Measurements from ENCODE around the gene BNC2. TPM values are rescaled to one million over a fixed set of nuclear protein-coding genes. Genes with fewer than 3 reads are reported as not detected.
A peak's percentile ranks its signal among the peaks of the same experiment; 100 is the strongest.

Gene BNC2
- total and polyA plus RNA-seq, 2 experiments from 2014 or later = 19.3 to 20.7 TPM

GRCh38 chr9:16683326-16683725 is 187.1 kb downstream of the BNC2 start:
- H2AFZ ChIP-seq = no peak overlapping the region
- DNase-seq (ENCODE audit: low spot score) = no peak
- TF ChIP-seq EZH2 (IDR thresholded peaks at IDR 0.05; ENCODE audit: borderline replicate concordance) (no peak), CTCF (IDR thresholded peaks at IDR 0.05; ENCODE audit: poor library complexity) (no peak), EZH2phosphoT487 (IDR thresholded peaks at IDR 0.05; ENCODE audit: low read depth, severe bottlenecking, unreplicated experiment) (no peak)
- no peaks in the 10 kb centered on the region for H3K36me3 ChIP-seq (replicated peaks; ENCODE audit: insufficient read depth, low read depth)
- H3K9me2 ChIP-seq (replicated peaks; ENCODE audit: insufficient read depth) = no peaks in the 10 kb centered on the region
- peaks cover 10% of the 10 kb centered on the region for H3K4me1 ChIP-seq (ENCODE audit: insufficient read depth)
- H3K79me2 ChIP-seq = no peaks in the 10 kb centered on the region
- peak overlapping the region; percentile 39 for H3K27ac ChIP-seq
- no peaks in the 10 kb centered on the region for H3K9me3 ChIP-seq (ENCODE audit: low read depth)
- H3K27me3 ChIP-seq = no peaks in the 10 kb centered on the region
- H4K20me1 ChIP-seq (ENCODE audit: insufficient read depth, poor library complexity, severe bottlenecking) = no peaks in the 10 kb centered on the region
- 50% methylated on average over 2 of the region's 2 CpGs for WGBS (ENCODE audit: low lambda C conversion rate, missing lambda C conversion rate)
- no peak overlapping the region for H3K4me3 ChIP-seq
- H3K4me2 ChIP-seq = no peak overlapping the region

GRCh38 chr9:16682273-16682672 is 188.2 kb downstream of the BNC2 start:
- Histone ChIP-seq H3K4me2 (no peak overlapping the region), H4K20me1 (ENCODE audit: insufficient read depth, poor library complexity, severe bottlenecking) (no peaks in the 10 kb centered on the region), H3K4me3 (no peak overlapping the region), H3K9me3 (ENCODE audit: low read depth) (no peaks in the 10 kb centered on the region), H3K36me3 (replicated peaks; ENCODE audit: insufficient read depth, low read depth) (no peaks in the 10 kb centered on the region), H3K4me1 (ENCODE audit: insufficient read depth) (peaks cover 10% of the 10 kb centered on the region), H3K27ac (peak overlapping the region; percentile 82), H2AFZ (no peak overlapping the region), H3K27me3 (no peaks in the 10 kb centered on the region), H3K9me2 (replicated peaks; ENCODE audit: insufficient read depth) (no peaks in the 10 kb centered on the region), H3K79me2 (no peaks in the 10 kb centered on the region)
- no peak for DNase-seq (ENCODE audit: low spot score)
- WGBS (ENCODE audit: low lambda C conversion rate, missing lambda C conversion rate) = 82% methylated on average over 7 of the region's 7 CpGs
- TF ChIP-seq EZH2 (IDR thresholded peaks at IDR 0.05; ENCODE audit: borderline replicate concordance) (no peak), CTCF (IDR thresholded peaks at IDR 0.05; ENCODE audit: poor library complexity) (no peak), EZH2phosphoT487 (IDR thresholded peaks at IDR 0.05; ENCODE audit: low read depth, severe bottlenecking, unreplicated experiment) (no peak)

GRCh38 chr9:16681652-16681987 is 188.8 kb downstream of the BNC2 start:
- H3K79me2 ChIP-seq = no peaks in the 10 kb centered on the region
- no peak for DNase-seq (ENCODE audit: low spot score)
- H3K27ac ChIP-seq = peak overlapping the region; percentile 82
- no peaks in the 10 kb centered on the region for H3K9me2 ChIP-seq (replicated peaks; ENCODE audit: insufficient read depth)
- H3K4me3 ChIP-seq = no peak overlapping the region
- peaks cover 10% of the 10 kb centered on the region for H3K4me1 ChIP-seq (ENCODE audit: insufficient read depth)
- no peak overlapping the region for H2AFZ ChIP-seq
- no peaks in the 10 kb centered on the region for H4K20me1 ChIP-seq (ENCODE audit: insufficient read depth, poor library complexity, severe bottlenecking)
- TF ChIP-seq EZH2phosphoT487 (IDR thresholded peaks at IDR 0.05; ENCODE audit: low read depth, severe bottlenecking, unreplicated experiment) = no peak
- no peak for TF ChIP-seq CTCF (IDR thresholded peaks at IDR 0.05; ENCODE audit: poor library complexity)
- no peak for TF ChIP-seq EZH2 (IDR thresholded peaks at IDR 0.05; ENCODE audit: borderline replicate concordance)
- 52% methylated on average over 7 of the region's 7 CpGs for WGBS (ENCODE audit: low lambda C conversion rate, missing lambda C conversion rate)
- no peaks in the 10 kb centered on the region for H3K36me3 ChIP-seq (replicated peaks; ENCODE audit: insufficient read depth, low read depth)
- no peaks in the 10 kb centered on the region for H3K27me3 ChIP-seq
- no peaks in the 10 kb centered on the region for H3K9me3 ChIP-seq (ENCODE audit: low read depth)
- peak overlapping the region; percentile 42 for H3K4me2 ChIP-seq
